ENCODE measurements around the gene ZMIZ1.

ZMIZ1 gene

DNA sequence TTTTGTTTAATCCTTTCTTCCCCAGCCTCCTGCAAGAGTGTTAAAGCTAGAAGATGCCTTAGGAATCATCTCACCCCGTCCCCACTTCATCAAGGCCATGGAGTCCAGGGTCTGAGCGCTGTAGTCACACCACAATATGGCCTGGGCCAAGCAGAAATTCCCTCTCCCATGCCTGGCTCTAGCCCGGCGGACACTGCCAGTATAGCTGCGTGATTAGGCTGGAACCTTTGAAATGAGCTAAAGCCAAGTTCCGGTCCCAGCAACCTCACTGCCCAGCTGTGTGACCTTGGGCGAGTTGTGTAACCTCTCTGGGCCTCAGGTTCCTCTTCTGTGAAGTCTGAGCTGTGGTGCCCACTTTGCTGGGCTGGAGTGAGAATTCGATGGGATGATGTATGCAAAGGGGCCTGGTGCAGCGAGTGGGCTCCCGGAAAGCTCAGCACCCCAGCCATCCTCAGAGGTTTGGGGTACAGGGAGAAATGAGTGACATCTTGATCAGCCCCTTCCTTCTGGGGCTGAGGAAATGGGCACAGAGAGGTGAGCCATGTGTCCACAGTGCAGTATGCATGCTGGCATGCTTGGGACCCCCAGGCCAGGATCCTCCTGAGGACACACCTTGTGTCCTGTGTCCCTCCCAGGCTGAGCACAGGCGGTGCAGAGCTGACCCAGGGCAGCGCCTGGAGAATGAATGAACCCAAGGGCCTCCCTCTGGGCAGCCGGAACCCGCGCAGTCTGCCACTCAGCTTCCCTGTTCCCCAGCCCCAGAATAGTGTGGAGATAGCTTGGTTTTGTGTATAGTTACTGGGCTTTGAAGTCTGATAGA is 118.6 kb downstream of the ZMIZ1 start:
- Histone ChIP-seq H3K9me3 (ENCODE audit: insufficient read depth, low read depth, low read length) (no peaks in the 10 kb centered on the region), H3K9ac (ENCODE audit: low read depth, low read length) (no peak overlapping the region), H3K36me3 (ENCODE audit: insufficient read depth, low read depth, low read length) (peaks cover 14% of the 10 kb centered on the region), H3K27me3 (ENCODE audit: insufficient read depth, low read length) (no peaks in the 10 kb centered on the region), H3K4me1 (ENCODE audit: insufficient read depth, low read length) (peaks cover 24% of the 10 kb centered on the region), H3K27ac (ENCODE audit: low read length) (no peak overlapping the region), H3K4me3 (ENCODE audit: low read length) (no peak overlapping the region)

- H3K4me3 ChIP-seq (ENCODE audit: low read length): no peak overlapping the region
- H3K9ac ChIP-seq (ENCODE audit: low read depth, low read length): 0 out of 2 replicates have a peak overlapping the region, but pooled peaks have one; percentile 36
- H3K9me3 ChIP-seq (ENCODE audit: insufficient read depth, low read depth, low read length): no peaks in the 10 kb centered on the region
- H3K27ac ChIP-seq (ENCODE audit: low read length): no peak overlapping the region
- peaks cover 24% of the 10 kb centered on the region for H3K4me1 ChIP-seq (ENCODE audit: insufficient read depth, low read length)
- H3K36me3 ChIP-seq (ENCODE audit: insufficient read depth, low read depth, low read length): peaks cover 14% of the 10 kb centered on the region
- no peaks in the 10 kb centered on the region for H3K27me3 ChIP-seq (ENCODE audit: insufficient read depth, low read length)
Measured at GRCh38 chr10:79188154-79188965, 119.6 kb downstream of the ZMIZ1 start.

DNA sequence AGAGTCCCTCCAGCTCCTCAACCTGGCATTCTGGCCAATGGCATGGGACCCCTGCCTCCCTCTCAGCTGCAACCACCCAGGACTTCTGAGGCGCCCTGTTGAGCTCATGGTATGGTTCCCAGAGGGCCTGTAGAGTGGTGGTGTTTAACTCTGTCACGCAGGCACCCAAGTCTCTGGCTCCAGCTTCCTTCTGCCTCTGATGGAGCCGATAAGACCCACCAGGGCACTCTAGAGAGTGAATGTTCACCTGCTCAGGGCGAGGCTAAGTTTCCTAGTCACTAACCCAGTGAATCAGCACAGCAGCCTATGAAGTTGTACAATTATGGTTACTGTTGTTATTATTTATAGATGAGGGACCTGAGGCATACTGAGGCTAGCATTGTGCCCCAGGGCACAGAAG is 120.4 kb downstream of the ZMIZ1 start:
- Histone ChIP-seq H3K36me3 (ENCODE audit: insufficient read depth, low read depth, low read length) (peaks cover 14% of the 10 kb centered on the region), H3K27me3 (ENCODE audit: insufficient read depth, low read length) (no peaks in the 10 kb centered on the region), H3K4me1 (ENCODE audit: insufficient read depth, low read length) (peaks cover 17% of the 10 kb centered on the region), H3K4me3 (ENCODE audit: low read length) (no peak overlapping the region), H3K27ac (ENCODE audit: low read length) (no peak overlapping the region), H3K9ac (ENCODE audit: low read depth, low read length) (no peak overlapping the region), H3K9me3 (ENCODE audit: insufficient read depth, low read depth, low read length) (no peaks in the 10 kb centered on the region)

GRCh38 chr10:79189853-79190435 is 121.2 kb downstream of the ZMIZ1 start:
- Histone ChIP-seq H3K27me3 (ENCODE audit: insufficient read depth, low read length) (no peaks in the 10 kb centered on the region), H3K4me1 (ENCODE audit: insufficient read depth, low read length) (peaks cover 15% of the 10 kb centered on the region), H3K36me3 (ENCODE audit: insufficient read depth, low read depth, low read length) (peaks cover 14% of the 10 kb centered on the region)

DNA sequence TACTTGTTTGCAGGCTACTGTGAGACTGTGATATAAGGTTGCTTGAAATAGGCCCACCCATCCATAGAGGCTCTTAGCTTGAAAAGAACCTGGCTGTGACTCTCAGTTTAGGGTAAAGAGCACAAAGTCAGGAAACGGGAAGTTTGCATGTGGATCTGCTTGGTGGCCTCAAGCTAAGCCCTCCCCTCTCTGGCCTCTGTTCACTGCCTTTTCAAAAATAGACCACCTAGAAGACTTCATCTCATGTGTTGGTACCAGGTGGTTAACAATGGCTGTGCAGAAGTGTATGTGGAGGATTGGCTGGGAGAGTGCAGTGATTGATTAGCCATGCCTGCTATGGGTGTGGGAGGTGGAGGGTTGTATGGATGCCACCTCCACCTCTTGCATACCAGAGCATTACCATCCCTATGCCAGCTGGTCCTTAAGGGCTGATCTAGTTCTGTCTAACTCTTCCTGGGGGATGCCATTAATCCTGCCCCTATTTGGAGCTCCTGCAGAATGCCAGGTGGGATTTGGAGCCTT is 122.0 kb downstream of the ZMIZ1 start:
- Histone ChIP-seq H3K4me3 (ENCODE audit: low read length) (no peak overlapping the region), H3K27me3 (ENCODE audit: insufficient read depth, low read length) (no peaks in the 10 kb centered on the region), H3K36me3 (ENCODE audit: insufficient read depth, low read depth, low read length) (peaks cover 13% of the 10 kb centered on the region), H3K27ac (ENCODE audit: low read length) (no peak overlapping the region), H3K4me1 (ENCODE audit: insufficient read depth, low read length) (peaks cover 10% of the 10 kb centered on the region), H3K9ac (ENCODE audit: low read depth, low read length) (no peak overlapping the region), H3K9me3 (ENCODE audit: insufficient read depth, low read depth, low read length) (no peaks in the 10 kb centered on the region)

More at GRCh38 chr10:79189853-79190435, 121.2 kb downstream of the ZMIZ1 start:
- Histone ChIP-seq H3K27ac (ENCODE audit: low read length) (no peak overlapping the region), H3K9me3 (ENCODE audit: insufficient read depth, low read depth, low read length) (no peaks in the 10 kb centered on the region), H3K4me3 (ENCODE audit: low read length) (no peak overlapping the region), H3K9ac (ENCODE audit: low read depth, low read length) (no peak overlapping the region)

DNA sequence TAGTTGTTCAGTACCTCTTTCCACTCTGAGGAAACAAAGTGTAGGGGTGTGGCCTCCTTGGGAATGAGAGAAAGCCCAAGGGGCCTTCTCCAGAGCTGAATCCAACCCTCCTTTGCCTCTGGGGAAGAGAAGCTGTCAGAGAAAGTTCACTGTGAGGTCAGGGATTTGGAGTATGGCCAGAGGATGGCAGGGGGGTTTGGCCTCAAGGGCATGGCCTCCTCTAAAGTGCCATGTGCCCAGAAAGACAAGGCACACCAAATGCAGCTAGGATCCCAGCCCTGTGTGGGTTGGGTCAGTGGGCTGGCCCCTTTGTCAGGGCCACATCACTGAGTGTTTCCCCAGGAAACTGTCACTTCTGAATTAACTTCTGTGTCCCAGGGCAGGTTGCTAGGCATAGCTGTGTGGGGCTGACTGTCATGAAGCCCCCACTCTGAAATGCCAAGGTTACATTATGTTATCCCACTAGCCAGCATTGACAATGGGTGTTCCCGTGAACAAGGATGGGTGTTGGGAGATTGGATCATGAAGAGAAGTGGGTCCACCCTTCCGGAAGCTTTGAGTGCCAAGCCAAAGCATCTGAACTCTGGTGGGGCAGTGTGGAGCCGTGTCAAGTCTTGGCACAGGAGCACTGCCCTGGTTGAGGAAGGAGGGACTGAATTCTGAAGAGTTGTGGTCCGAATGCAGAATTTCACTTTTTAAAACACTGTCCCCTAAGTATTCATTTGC is 123.3 kb downstream of the ZMIZ1 start:
- Histone ChIP-seq H3K9ac (ENCODE audit: low read depth, low read length) (no peak overlapping the region), H3K9me3 (ENCODE audit: insufficient read depth, low read depth, low read length) (no peaks in the 10 kb centered on the region), H3K36me3 (ENCODE audit: insufficient read depth, low read depth, low read length) (peaks cover 5% of the 10 kb centered on the region), H3K4me1 (ENCODE audit: insufficient read depth, low read length) (peaks cover 7% of the 10 kb centered on the region; the same call in 1 of the 2 replicates), H3K4me3 (ENCODE audit: low read length) (no peak overlapping the region), H3K27me3 (ENCODE audit: insufficient read depth, low read length) (no peaks in the 10 kb centered on the region), H3K27ac (ENCODE audit: low read length) (no peak overlapping the region)

GRCh38 chr10:79192677-79193003 is 123.9 kb downstream of the ZMIZ1 start:
- no peaks in the 10 kb centered on the region for H3K36me3 ChIP-seq (ENCODE audit: insufficient read depth, low read depth, low read length)
- H3K9ac ChIP-seq (ENCODE audit: low read depth, low read length): no peak overlapping the region
- H3K4me3 ChIP-seq (ENCODE audit: low read length): no peak overlapping the region
- H3K27me3 ChIP-seq (ENCODE audit: insufficient read depth, low read length): no peaks in the 10 kb centered on the region
- no peaks in the 10 kb centered on the region for H3K9me3 ChIP-seq (ENCODE audit: insufficient read depth, low read depth, low read length)
- H3K27ac ChIP-seq (ENCODE audit: low read length): no peak overlapping the region
- H3K4me1 ChIP-seq (ENCODE audit: insufficient read depth, low read length): peaks cover 7% of the 10 kb centered on the region; the same call in 1 of the 2 replicates

DNA sequence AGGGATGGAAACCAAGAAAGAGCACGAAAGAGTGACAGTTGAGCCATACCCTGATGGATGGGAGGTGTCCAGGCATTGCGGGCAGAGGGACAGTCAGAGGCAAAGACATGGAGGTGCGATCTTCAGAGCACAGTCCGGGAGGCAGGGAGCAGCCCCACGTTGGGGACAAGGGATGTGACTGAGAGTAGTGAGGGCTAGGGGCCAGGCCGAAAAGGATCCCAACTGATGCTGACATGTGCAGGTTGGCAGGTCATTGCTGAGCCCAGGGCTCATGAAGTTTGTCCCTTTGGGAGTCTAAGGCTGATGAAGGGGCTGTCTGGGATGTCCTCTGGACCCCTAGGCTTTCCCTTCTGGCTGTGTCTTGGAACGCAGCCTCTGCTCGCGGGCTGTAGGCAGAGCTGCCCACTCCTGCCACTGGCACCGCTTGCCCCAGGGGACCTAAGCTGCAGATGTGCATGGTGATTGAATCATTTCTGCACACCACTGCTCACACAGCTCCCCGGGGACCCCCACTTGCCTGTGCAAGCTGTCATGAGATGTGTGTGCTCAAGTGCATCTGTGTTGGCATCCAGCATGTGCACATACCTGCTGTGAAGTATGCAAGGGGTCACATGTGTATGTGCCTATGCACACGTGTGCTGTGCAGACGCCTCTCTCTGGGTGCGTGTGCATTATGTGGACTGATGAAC is 125.1 kb downstream of the ZMIZ1 start:
- Histone ChIP-seq H3K4me1 (ENCODE audit: insufficient read depth, low read length) (peaks cover 7% of the 10 kb centered on the region; the same call in 1 of the 2 replicates), H3K9ac (ENCODE audit: low read depth, low read length) (no peak overlapping the region), H3K9me3 (ENCODE audit: insufficient read depth, low read depth, low read length) (no peaks in the 10 kb centered on the region), H3K27me3 (ENCODE audit: insufficient read depth, low read length) (no peaks in the 10 kb centered on the region), H3K36me3 (ENCODE audit: insufficient read depth, low read depth, low read length) (no peaks in the 10 kb centered on the region), H3K4me3 (ENCODE audit: low read length) (no peak overlapping the region), H3K27ac (ENCODE audit: low read length) (no peak overlapping the region)

DNA sequence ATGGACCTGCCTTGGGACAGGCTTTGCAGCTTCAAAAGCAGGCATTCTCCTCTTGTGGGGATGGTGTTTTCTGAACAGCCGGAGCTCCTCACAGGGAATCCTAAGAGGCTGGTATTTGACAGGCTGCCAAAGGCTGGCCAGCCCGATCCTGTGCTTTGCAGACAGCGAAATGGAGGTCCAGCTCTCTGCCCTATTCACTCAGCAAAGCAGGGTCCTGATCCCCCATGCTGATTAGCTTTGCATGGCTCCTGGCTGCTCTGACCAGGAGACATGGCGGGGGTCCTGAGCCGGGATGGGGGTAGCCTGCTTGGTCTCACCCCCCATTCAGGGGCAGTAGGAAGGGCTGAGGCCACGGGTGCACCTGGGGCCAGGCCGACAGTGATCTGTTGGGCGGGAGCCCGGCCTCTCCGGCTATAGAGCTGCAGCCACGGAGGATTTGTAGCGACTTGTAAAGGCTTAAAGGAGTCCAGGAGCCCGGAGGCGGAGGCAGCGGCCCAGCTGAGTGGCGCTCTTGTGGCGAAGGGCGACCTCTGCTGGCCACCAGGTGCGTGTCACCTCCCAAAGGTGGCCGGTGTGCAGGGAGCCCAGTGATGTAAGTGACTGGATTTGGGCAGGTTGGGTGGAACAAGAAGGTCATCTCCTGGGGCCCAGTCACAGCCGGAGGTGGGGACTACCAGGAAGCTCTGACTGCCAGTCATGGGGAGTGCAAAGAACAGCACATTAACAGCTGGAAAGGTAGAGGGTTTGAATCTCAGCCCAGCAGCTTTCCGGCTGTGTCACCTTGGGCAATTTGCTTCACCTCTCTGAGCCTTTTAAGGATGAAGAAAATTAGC is 126.5 kb downstream of the ZMIZ1 start:
- Histone ChIP-seq H3K4me1 (ENCODE audit: insufficient read depth, low read length) (peaks cover 7% of the 10 kb centered on the region; the same call in 1 of the 2 replicates), H3K4me3 (ENCODE audit: low read length) (no peak overlapping the region), H3K36me3 (ENCODE audit: insufficient read depth, low read depth, low read length) (no peaks in the 10 kb centered on the region), H3K9me3 (ENCODE audit: insufficient read depth, low read depth, low read length) (no peaks in the 10 kb centered on the region), H3K27me3 (ENCODE audit: insufficient read depth, low read length) (no peaks in the 10 kb centered on the region), H3K9ac (ENCODE audit: low read depth, low read length) (peak overlapping the region; percentile 37; the same call in 1 of the 2 replicates), H3K27ac (ENCODE audit: low read length) (no peak overlapping the region)

Measured in iPS-20b (cell line).